ENCODE data around the gene HTT. TPM values are rescaled to one million over a fixed set of nuclear protein-coding genes. Genes with fewer than 3 reads are reported as not detected.

Gene HTT
- total and polyA plus RNA-seq, 4 donors, result 8.6 to 39.8 (median 16.4) TPM

GRCh38 chr4:3288571-3289094 lies 214.2 kb downstream of the HTT start:
- Histone ChIP-seq H3K27ac (ENCODE audit: low read depth in 1 of 2, low read length in 2 of 2) (no peak overlapping the region), H3K36me3 (ENCODE audit: control insufficient read depth in 4 of 4, insufficient read depth in 3 of 4, low read depth in 1 of 4, low read length in 3 of 4) (peaks cover 0 to 2% (median 0%) of the 10 kb centered on the region in 4 donors), H3K27me3 (ENCODE audit: control insufficient read depth in 4 of 4, insufficient read depth in 4 of 4, low read length in 3 of 4) (peaks cover 0 to 2% (median 0%) of the 10 kb centered on the region in 4 donors), H3K9me3 (ENCODE audit: control insufficient read depth in 4 of 4, low read length in 3 of 4) (no peaks in the 10 kb centered on the region), H3K4me1 (ENCODE audit: control insufficient read depth in 4 of 4, insufficient read depth in 4 of 4, low read length in 3 of 4) (peaks cover 5 to 17% (median 9%) of the 10 kb centered on the region in 4 donors), H3K9ac (ENCODE audit: low read depth in 1 of 2, low read length in 2 of 2) (no peak overlapping the region), H3K4me3 (ENCODE audit: low read depth in 1 of 3, low read length in 3 of 3) (no peak overlapping the region)
- TF ChIP-seq, protein P1, sequence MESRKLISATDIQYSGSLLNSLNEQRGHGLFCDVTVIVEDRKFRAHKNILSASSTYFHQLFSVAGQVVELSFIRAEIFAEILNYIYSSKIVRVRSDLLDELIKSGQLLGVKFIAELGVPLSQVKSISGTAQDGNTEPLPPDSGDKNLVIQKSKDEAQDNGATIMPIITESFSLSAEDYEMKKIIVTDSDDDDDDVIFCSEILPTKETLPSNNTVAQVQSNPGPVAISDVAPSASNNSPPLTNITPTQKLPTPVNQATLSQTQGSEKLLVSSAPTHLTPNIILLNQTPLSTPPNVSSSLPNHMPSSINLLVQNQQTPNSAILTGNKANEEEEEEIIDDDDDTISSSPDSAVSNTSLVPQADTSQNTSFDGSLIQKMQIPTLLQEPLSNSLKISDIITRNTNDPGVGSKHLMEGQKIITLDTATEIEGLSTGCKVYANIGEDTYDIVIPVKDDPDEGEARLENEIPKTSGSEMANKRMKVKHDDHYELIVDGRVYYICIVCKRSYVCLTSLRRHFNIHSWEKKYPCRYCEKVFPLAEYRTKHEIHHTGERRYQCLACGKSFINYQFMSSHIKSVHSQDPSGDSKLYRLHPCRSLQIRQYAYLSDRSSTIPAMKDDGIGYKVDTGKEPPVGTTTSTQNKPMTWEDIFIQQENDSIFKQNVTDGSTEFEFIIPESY (IDR thresholded peaks at IDR 0.05), result no peak
- TF ChIP-seq TAF1 (conservative IDR thresholded peaks at IDR 0.05) (no peak), RXRA (IDR thresholded peaks at IDR 0.05) (no peak), SP1 (IDR thresholded peaks at IDR 0.05) (no peak)
- 86% methylated on average over 11 of the region's 11 CpGs for WGBS
- DNase-seq (ENCODE audit: low spot score), result no peak

- Histone ChIP-seq H3K27ac (ENCODE audit: low read depth in 1 of 2, low read length in 2 of 2) (no peak overlapping the region), H3K36me3 (ENCODE audit: control insufficient read depth in 4 of 4, insufficient read depth in 3 of 4, low read depth in 1 of 4, low read length in 3 of 4) (peaks cover 0 to 2% (median 0%) of the 10 kb centered on the region in 4 donors), H3K9me3 (ENCODE audit: control insufficient read depth in 4 of 4, low read length in 3 of 4) (no peaks in the 10 kb centered on the region), H3K27me3 (ENCODE audit: control insufficient read depth in 4 of 4, insufficient read depth in 4 of 4, low read length in 3 of 4) (peaks cover 0 to 2% (median 0%) of the 10 kb centered on the region in 4 donors), H3K4me1 (ENCODE audit: control insufficient read depth in 4 of 4, insufficient read depth in 4 of 4, low read length in 3 of 4) (peaks cover 6 to 18% (median 14%) of the 10 kb centered on the region in 4 donors), H3K9ac (ENCODE audit: low read depth in 1 of 2, low read length in 2 of 2) (no peak overlapping the region), H3K4me3 (ENCODE audit: low read depth in 1 of 3, low read length in 3 of 3) (no peak overlapping the region)
- TF ChIP-seq, protein P1 (IDR thresholded peaks at IDR 0.05), result no peak
- no peak for TF ChIP-seq FOXA1 (IDR thresholded peaks at IDR 0.05)
- no peak for TF ChIP-seq JUND (IDR thresholded peaks at IDR 0.05)
- no peak for TF ChIP-seq EGR1 (IDR thresholded peaks at IDR 0.05; ENCODE audit: low read depth in 2 of 2)
- TF ChIP-seq MAX (IDR thresholded peaks at IDR 0.05), result no peak
- no peak for TF ChIP-seq SP1 (IDR thresholded peaks at IDR 0.05)
- peak; percentile 29 for DNase-seq (ENCODE audit: low spot score)
- WGBS, result 91% methylated on average over 11 of the region's 11 CpGs
Measured at GRCh38 chr4:3290476-3290875, 216.0 kb downstream of the HTT start.

DNA sequence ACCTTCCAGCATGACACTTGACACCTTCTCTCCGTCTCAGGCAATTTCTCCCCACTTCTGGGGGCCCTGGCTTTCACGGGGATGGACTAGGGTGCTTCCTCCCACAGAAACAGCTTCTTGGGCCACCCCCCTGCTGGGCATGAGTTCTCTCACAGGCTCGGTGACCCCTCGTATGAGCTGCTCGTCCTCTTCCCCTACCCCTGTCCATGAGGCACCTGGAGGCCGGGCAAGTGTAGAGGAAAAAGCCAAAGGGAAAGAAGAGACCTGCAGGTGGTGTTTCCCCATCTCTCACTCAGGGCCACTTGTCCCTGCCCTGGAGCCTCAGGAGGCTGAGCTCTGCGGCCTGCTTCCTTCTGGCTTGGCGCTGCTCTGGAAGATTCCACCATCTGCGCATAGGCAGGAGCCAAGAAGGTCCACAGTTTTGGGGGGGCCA lies 216.4 kb downstream of the HTT start:
- DNase-seq (ENCODE audit: low spot score), result peak; percentile 30
- Histone ChIP-seq H3K4me1 (ENCODE audit: control insufficient read depth in 4 of 4, insufficient read depth in 4 of 4, low read length in 3 of 4) (peaks cover 6 to 18% (median 14%) of the 10 kb centered on the region in 4 donors), H3K9me3 (ENCODE audit: control insufficient read depth in 4 of 4, low read length in 3 of 4) (no peaks in the 10 kb centered on the region), H3K4me3 (ENCODE audit: low read depth in 1 of 3, low read length in 3 of 3) (no peak overlapping the region), H3K36me3 (ENCODE audit: control insufficient read depth in 4 of 4, insufficient read depth in 3 of 4, low read depth in 1 of 4, low read length in 3 of 4) (no peaks in the 10 kb centered on the region), H3K27ac (ENCODE audit: low read depth in 1 of 2, low read length in 2 of 2) (no peak overlapping the region), H3K9ac (ENCODE audit: low read depth in 1 of 2, low read length in 2 of 2) (no peak overlapping the region), H3K27me3 (ENCODE audit: control insufficient read depth in 4 of 4, insufficient read depth in 4 of 4, low read length in 3 of 4) (peaks cover 0 to 2% (median 0%) of the 10 kb centered on the region in 4 donors)
- WGBS, result 96% methylated on average over 9 of the region's 9 CpGs
- TF ChIP-seq, protein P2, sequence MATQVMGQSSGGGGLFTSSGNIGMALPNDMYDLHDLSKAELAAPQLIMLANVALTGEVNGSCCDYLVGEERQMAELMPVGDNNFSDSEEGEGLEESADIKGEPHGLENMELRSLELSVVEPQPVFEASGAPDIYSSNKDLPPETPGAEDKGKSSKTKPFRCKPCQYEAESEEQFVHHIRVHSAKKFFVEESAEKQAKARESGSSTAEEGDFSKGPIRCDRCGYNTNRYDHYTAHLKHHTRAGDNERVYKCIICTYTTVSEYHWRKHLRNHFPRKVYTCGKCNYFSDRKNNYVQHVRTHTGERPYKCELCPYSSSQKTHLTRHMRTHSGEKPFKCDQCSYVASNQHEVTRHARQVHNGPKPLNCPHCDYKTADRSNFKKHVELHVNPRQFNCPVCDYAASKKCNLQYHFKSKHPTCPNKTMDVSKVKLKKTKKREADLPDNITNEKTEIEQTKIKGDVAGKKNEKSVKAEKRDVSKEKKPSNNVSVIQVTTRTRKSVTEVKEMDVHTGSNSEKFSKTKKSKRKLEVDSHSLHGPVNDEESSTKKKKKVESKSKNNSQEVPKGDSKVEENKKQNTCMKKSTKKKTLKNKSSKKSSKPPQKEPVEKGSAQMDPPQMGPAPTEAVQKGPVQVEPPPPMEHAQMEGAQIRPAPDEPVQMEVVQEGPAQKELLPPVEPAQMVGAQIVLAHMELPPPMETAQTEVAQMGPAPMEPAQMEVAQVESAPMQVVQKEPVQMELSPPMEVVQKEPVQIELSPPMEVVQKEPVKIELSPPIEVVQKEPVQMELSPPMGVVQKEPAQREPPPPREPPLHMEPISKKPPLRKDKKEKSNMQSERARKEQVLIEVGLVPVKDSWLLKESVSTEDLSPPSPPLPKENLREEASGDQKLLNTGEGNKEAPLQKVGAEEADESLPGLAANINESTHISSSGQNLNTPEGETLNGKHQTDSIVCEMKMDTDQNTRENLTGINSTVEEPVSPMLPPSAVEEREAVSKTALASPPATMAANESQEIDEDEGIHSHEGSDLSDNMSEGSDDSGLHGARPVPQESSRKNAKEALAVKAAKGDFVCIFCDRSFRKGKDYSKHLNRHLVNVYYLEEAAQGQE (IDR thresholded peaks at IDR 0.05), result no peak
- TF ChIP-seq MAX (IDR thresholded peaks at IDR 0.05) (no peak), FOXA1 (IDR thresholded peaks at IDR 0.05) (no peak), RXRA (IDR thresholded peaks at IDR 0.05) (no peak)
- TF ChIP-seq, protein P3, sequence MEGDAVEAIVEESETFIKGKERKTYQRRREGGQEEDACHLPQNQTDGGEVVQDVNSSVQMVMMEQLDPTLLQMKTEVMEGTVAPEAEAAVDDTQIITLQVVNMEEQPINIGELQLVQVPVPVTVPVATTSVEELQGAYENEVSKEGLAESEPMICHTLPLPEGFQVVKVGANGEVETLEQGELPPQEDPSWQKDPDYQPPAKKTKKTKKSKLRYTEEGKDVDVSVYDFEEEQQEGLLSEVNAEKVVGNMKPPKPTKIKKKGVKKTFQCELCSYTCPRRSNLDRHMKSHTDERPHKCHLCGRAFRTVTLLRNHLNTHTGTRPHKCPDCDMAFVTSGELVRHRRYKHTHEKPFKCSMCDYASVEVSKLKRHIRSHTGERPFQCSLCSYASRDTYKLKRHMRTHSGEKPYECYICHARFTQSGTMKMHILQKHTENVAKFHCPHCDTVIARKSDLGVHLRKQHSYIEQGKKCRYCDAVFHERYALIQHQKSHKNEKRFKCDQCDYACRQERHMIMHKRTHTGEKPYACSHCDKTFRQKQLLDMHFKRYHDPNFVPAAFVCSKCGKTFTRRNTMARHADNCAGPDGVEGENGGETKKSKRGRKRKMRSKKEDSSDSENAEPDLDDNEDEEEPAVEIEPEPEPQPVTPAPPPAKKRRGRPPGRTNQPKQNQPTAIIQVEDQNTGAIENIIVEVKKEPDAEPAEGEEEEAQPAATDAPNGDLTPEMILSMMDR (IDR thresholded peaks at IDR 0.05; ENCODE audit: low read depth, low read length, missing input control), result no peak
